Activated T-cell treated with anti-CD3 and anti-CD28 coated beads, Interleukin-2, amount 50 U/mL, for 4 hours (primary cell): Measurements from ENCODE around the gene PSPH. TPM values are rescaled to one million over a fixed set of nuclear protein-coding genes. Genes with fewer than 3 reads are reported as not detected.
"Not testable (repeated sequence)": the region's sequence is repeated elsewhere in the genome, so short reads cannot be mapped to it uniquely, and the experiment has no call there.

ENCODE experiments used
- ATAC-seq, 2 donors: fragments of 200-7000 bp; cut with Tn5 transposase; one replicate each; pipeline ENCODE4 v1.10.0; 2021
- DNase-seq: peaks from one replicate; pipeline ENCODE4 v3.0.0-alpha.2; 2020
- H3K27me3 Mint-ChIP-seq: one replicate; pipeline ENCODE4 v1.8.0; 2021; ENCODE audit warnings: low read depth, mixed read lengths
- H3K36me3 Mint-ChIP-seq: one replicate; pipeline ENCODE4 v1.8.0; 2022; ENCODE audit warnings: mixed read lengths; ENCODE audit not compliant: insufficient read depth
- H3K4me1 Mint-ChIP-seq: one replicate; pipeline ENCODE4 v1.8.0; 2021; ENCODE audit warnings: low read depth, mixed read lengths
- H3K4me3 Mint-ChIP-seq: one replicate; pipeline ENCODE4 v1.8.0; 2021; ENCODE audit warnings: mild to moderate bottlenecking, moderate library complexity, mixed read lengths
- H3K9me3 Mint-ChIP-seq: one replicate; pipeline ENCODE4 v1.8.0; 2021; ENCODE audit warnings: mixed read lengths
- total RNA-seq, 3 donors: library from RNA; stranded (reverse); gene quantifications; one replicate each; pipeline ENCODE4 v1.2.1, GENCODE V29; 2021

PSPH gene
- total RNA-seq = 10 to 100 TPM; 15.8 to 17.5 (median 15.9) TPM

DNA sequence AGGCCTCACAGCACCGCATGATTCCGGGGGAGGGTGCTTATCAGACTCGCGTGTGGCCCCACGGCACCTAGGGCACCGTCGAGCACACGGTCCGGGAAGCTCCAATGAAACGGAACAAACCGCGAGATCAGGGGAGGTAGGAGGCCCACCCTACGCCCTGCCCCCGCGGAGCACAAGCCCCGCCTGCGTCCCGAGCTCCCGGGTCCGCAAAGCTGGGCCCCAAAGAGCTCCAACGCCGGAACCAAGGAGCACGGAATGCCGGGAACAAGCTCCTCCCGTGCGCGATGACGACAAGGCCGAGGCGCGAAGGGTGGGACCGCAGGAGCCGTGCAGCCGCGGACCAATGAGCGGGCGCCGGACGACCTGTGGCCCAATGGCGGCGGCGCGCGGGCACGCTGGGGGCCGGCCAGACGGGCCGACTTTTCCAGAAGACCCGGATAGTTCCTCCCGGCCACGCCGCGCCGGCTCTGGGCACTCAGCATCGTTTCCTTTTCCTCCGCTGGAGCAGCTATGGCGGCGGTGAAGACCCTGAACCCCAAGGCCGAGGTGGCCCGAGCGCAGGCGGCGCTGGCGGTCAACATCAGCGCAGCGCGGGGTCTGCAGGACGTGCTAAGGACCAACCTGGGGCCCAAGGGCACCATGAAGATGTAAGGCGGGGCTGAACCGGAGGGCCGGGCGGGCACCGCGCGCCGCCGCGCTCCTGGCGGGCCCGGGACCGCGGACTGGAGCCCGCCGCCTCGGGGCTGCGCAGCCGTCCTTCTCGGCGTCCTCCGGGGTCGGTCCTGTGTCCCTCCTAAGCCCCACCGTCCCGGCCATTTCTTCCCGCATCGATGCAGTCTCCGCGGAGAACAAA lies at the start of gene PSPH, which contains the start of gene CCT6A:
TSS of gene PSPH (minus strand) at position 106 of the 853 bp plus-strand sequence. CDS start 30,232 bp downstream, outside the sequence.
TSS of gene CCT6A (plus strand) at position 427 of the 853 bp plus-strand sequence. CDS start at position 511, 84 bp downstream.
- ATAC-seq = peak; percentile 96
- peak; percentile 89 for DNase-seq
- H3K36me3 Mint-ChIP-seq = peaks cover 29% of the 10 kb centered on the region
- peak within 1 kb of the TSS; percentile 91 for H3K4me3 Mint-ChIP-seq
- H3K27me3 Mint-ChIP-seq = no peaks in the 10 kb centered on the region
- H3K9me3 Mint-ChIP-seq = no peaks in the 10 kb centered on the region
- peaks cover 34% of the 10 kb centered on the region for H3K4me1 Mint-ChIP-seq

DNA sequence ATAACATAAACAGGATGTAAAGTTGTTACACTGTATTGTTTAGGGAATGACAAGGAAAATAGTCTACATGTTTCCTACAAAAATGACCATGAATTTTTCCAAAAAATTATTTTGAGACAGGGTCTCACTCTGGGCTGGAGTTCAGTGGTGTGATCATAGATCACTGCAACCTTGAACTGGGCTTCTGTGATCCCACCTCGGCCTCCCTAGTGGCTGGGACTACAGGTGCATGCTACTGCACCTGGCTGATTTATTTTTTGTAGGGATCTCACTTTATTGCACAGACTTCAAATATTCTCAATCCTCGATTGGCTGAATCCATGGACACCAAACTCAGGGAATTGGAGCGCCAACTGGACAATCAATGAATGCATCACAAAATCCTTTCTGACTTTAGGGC lies 48.4 kb upstream of the PSPH start:
- ATAC-seq = no peak
- Mint-ChIP-seq H3K27me3 (no peaks in the 10 kb centered on the region), H3K4me3 (no peak overlapping the region), H3K36me3 (peaks cover 30% of the 10 kb centered on the region), H3K4me1 (peaks cover 8% of the 10 kb centered on the region), H3K9me3 (no peaks in the 10 kb centered on the region)
- DNase-seq = no peak

DNA sequence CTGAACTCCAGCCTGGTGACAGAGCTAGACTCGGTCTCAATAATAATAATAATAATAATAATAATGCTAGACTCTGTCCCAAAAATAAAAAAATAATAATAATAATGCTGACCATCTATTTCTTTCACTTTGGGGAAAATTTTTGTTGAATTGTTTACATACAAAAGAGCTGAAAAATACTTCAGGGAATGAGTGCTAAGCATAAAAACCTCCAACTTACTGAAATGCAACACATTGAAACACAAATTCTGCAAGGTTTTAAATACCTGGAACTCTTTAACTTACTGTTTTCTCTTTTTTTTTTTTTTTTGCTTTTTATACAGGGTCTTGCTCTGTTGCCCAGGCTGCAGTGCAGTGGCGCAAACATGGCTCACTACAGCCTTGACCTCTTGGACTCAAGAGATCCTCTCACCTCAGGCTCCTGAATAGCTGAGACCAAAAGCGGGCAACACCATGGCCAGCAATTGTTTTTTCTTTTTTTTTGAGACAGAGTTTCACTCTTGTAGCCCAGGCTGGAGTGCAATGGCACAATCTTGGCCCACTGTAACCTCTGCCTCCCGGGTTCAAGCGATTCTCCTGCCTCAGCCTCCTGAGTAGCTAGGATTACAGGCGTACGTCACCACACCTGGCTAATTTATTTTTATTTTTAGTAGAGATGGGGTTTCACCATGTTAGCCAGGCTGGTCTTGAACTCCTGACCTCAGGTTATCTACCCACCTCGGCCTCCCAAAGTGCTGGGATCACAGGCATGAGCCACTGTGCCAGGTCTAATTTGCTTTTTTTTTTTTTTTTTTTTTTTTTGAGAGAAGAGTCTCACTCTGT lies 47.2 kb upstream of the PSPH start:
- peaks cover 25% of the 10 kb centered on the region for H3K36me3 Mint-ChIP-seq
- not testable (repeated sequence) for H3K27me3 Mint-ChIP-seq, ATAC-seq, DNase-seq, H3K9me3 Mint-ChIP-seq, H3K4me3 Mint-ChIP-seq, H3K4me1 Mint-ChIP-seq

DNA sequence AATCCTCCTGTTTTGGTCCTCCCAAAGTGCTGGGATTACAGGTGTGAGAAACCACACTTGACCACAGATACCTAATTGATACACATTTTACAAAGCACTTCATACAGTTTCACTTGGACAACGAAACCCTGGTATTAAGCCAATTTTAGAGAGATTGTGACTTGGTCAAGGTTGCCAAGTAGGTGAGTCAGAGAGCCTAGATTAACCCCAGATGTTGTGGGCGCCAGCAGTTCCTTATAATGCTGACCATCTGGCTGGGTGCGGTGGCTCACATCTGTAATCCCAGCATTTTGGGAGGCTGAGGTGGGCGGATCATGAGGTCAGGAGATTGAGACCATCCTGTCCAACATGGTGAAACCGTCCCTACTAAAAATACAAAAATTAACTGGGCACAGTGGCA lies 46.5 kb upstream of the PSPH start:
- Mint-ChIP-seq H3K36me3 (peaks cover 22% of the 10 kb centered on the region), H3K9me3 (no peaks in the 10 kb centered on the region), H3K4me1 (no peaks in the 10 kb centered on the region), H3K4me3 (no peak overlapping the region), H3K27me3 (no peaks in the 10 kb centered on the region)
- DNase-seq (no peak), ATAC-seq (no peak)

DNA sequence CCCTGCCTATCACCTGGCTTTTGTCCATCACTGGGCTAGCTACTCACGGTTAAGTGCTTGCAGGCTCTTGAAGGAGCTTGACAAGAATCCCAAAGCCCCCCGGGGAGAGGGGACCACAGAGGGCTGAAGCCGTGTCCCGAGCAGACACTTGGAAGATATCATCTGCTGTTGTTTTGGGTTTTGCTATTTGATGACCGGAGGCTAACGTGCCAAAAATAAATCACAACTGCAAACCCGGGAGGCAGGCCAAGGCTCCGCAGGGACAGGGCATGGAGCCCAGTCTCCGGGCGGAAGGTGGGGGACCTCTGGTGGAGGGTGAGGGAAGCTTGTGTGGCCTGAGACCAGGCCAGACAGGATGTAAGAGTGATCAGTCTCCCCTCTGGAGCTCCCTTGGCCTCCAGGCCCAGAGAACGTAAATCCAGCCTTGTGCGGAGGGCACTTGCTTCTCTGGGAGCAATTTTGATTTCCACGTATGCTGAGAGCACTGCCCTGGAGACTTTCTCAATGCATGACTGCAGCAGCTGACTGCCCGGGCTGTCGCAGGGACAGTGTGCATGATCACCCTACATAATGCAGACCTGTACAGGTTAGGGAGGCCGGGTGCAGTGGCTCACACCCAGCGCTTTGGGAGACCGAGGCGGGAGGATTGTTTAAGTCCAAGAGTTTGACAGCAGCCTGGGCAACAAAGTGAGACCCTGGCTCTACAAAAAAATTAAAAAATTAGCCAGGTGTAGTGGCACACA lies 41.7 kb upstream of the PSPH start, which contains the start of gene PHKG1:
TSS of gene PHKG1 (minus strand) at position 164 of the 743 bp plus-strand sequence. CDS start 4,011 bp downstream, outside the sequence.
- H3K9me3 Mint-ChIP-seq = no peaks in the 10 kb centered on the region
- no peaks in the 10 kb centered on the region for H3K27me3 Mint-ChIP-seq
- no peak for DNase-seq
- H3K36me3 Mint-ChIP-seq = peaks cover 5% of the 10 kb centered on the region
- H3K4me3 Mint-ChIP-seq = no peak within 1 kb of the TSS
- ATAC-seq = no peak
- H3K4me1 Mint-ChIP-seq = no peaks in the 10 kb centered on the region

DNA sequence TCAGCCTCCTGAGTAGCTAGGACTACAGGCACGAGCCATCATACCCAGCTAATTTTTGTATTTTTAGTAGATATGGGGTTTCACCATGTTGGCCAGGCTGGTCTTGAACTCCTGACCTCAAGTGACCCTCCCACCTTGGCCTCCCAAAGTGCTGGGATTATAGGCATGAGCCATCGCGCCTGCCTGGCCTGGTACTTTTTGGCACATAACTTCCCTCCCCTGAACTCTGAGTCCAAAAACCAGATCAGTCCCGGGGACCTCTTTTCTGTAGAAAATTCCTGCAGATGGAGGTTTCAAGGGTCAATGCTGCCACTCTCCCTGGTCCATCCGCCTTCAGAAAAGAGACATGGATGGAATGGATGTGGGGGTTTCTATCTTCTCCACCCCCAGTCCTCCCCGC lies 41.1 kb upstream of the PSPH start:
- not testable (repeated sequence) for ATAC-seq, H3K4me1 Mint-ChIP-seq, H3K9me3 Mint-ChIP-seq, H3K27me3 Mint-ChIP-seq, H3K4me3 Mint-ChIP-seq, H3K36me3 Mint-ChIP-seq, DNase-seq

DNA sequence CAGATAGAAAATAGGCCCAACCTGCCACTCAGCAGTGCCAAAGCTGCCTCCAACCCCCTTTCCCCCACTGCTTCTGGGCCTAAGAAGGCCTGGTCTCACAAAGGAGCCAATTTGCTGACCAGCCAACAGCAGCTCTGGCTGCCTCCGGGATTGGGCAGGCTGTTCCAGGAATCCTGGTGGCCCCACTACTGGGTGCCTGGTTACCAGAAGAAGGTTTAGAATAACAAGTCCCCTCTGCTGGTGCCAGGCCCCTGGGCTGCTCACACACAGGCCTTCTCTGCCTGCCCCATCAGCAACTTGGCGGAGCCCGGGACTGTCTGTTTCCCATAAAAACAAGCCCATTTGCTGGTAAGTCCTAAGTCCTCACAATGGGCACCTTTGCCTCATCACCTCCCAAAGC lies 40.3 kb upstream of the PSPH start:
- no peaks in the 10 kb centered on the region for H3K27me3 Mint-ChIP-seq
- ATAC-seq (no peak), DNase-seq (no peak)
- H3K4me3 Mint-ChIP-seq = no peak overlapping the region
- no peaks in the 10 kb centered on the region for H3K4me1 Mint-ChIP-seq
- no peaks in the 10 kb centered on the region for H3K9me3 Mint-ChIP-seq
- H3K36me3 Mint-ChIP-seq = peaks cover 5% of the 10 kb centered on the region

DNA sequence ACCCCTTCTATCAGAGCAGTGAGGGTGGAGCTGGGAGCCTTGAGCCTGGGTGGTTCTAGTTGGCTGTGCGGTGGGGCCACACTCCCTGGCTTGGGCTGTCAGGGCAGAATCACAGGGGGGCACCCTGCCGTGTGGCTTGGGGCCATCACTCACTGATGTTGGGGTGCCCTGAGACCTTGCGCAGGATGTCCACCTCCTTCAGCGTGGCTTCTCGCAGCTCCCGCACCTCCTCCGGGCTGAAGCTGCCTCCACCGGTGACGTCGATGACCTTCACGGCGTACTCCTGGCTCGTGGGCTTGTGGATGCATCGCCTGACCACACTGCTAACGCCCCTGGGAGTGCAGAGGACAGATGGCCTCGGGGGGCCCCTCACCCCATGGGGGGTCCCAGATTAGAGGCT lies 36.2 kb upstream of the PSPH start:
- Mint-ChIP-seq H3K4me1 (no peaks in the 10 kb centered on the region), H3K4me3 (no peak overlapping the region), H3K9me3 (no peaks in the 10 kb centered on the region), H3K27me3 (no peaks in the 10 kb centered on the region), H3K36me3 (peaks cover 4% of the 10 kb centered on the region)
- ATAC-seq (no peak), DNase-seq (no peak)

DNA sequence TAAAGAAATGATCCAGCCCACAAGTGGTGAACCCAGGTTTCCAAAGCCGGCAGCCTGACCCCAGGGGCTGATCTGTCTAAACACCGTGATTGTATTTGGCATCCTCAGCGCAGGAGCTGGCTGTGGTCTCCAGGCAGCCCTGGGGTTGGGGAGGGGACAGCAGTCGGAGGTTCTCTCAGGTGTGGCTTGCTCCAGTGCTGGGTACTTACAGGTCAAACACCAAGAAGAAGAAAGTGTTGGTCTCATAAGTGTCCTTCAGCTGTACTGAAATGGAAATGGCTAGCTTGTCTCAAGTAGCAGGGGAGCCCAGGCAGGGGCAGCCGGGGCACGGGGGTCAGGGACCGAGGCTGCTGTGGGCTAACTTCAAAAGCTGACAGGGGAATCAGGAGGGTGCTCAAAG lies 35.5 kb upstream of the PSPH start:
- ATAC-seq = no peak
- Mint-ChIP-seq H3K36me3 (peaks cover 7% of the 10 kb centered on the region), H3K4me3 (no peak overlapping the region), H3K9me3 (no peaks in the 10 kb centered on the region), H3K4me1 (no peaks in the 10 kb centered on the region), H3K27me3 (no peaks in the 10 kb centered on the region)
- no peak for DNase-seq

DNA sequence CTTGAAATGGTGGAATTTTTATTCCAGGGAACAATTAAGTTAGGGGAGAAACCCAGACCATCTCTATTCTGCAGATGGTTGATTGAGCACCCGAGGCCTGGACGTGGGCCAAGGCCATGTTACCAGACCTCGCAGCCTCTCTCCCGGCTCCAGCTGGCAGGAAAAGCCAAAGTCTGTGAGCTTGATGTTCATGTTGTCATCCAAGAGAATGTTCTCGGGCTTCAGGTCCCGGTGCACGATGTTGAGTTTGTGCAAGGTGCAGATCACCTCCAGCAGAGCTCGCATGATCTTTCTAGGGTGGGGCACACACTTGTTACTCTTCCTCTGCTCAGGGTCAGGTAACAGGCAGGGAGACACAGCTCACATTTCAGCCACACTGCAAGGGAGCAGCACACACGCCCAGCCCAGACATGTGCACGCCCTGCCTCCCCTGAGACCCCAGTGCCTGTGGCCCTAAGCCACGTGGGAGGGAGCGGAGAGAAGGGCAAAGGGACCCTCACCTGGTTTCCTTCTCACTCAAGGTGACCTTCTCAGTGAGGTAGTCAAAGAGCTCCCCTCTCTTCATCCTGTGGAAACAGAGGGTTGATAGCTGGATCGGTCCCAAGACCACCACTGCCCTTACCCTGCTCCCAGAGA lies 32.0 kb upstream of the PSPH start:
- H3K36me3 Mint-ChIP-seq = peaks cover 9% of the 10 kb centered on the region
- H3K27me3 Mint-ChIP-seq = no peaks in the 10 kb centered on the region
- no peak for ATAC-seq
- no peak for DNase-seq
- no peak overlapping the region for H3K4me3 Mint-ChIP-seq
- no peaks in the 10 kb centered on the region for H3K4me1 Mint-ChIP-seq
- no peaks in the 10 kb centered on the region for H3K9me3 Mint-ChIP-seq

DNA sequence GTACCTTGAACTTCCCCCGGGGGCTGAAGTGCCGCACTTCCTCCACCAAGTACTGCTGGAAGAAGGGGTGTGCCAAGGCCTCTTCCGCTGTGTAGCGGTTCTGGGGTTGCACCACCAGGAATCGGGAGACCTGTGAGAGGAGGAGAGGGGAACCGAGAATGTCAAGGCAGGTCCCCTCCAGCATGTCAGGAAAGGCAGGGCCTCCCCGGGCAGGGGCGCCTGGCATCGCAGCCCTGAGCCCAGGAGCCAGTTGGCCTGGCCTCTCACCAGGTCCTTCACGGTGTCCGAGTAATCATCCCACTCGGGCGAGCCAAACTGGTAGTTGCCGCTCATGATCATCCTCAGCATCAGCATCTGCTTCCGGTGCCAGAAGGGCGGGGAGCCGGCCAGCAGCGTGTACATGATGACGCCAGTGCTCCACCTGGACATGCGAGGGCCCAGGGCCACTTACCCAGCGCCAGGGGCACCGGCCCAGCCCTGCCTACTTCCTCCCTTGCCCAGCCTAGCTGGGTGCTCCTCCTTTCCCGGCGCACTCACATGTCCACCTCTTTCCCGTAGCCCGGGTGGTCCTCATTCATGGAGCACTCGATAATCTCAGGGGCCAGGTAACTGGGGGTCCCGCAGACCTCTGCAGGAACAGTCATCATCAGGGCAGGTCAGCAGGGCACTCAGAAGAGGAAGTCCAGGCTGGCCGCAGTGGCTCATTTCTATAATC lies 30.5 kb upstream of the PSPH start:
- Mint-ChIP-seq H3K9me3 (no peaks in the 10 kb centered on the region), H3K36me3 (peaks cover 9% of the 10 kb centered on the region), H3K4me1 (no peaks in the 10 kb centered on the region), H3K4me3 (no peak overlapping the region), H3K27me3 (no peaks in the 10 kb centered on the region)
- no peak for ATAC-seq
- no peak for DNase-seq

DNA sequence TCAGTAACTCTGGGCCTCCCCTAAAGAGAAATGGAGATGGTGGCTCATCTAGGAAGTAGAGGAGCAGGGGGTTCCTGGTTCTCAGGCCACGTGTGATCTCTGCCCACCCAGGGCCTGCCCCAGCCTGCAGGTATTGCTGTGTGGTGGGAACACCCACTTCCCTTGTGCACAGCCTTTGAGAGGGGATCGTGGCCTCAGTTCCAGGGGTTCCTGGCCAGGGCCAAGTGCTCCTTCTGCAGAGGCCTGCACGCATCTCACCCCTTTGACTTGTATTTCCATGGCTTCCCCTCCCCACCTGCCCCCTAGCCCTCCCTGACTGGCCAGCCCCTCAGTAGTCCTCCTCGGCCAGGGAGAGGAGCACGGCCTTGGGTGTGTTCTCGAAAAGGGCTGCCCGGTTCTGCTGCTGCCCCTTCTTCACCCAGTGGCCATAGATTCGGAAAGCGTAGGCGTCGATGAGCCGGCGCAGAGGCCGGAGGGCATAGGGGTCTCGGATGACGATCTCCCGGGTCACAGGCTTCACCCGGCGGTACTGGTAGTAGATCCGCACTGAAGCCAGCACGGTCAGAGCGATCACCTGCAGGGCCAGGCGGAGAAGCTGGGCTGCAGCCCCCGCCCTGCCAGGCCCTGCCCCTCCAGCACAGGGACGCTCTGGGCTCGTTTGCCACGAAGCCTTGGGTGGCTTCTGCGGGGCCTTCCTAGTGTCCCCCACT lies 29.6 kb upstream of the PSPH start:
- not testable (repeated sequence) for H3K27me3 Mint-ChIP-seq

More for the DNA sequence above, 29.6 kb upstream of the PSPH start:
- DNase-seq, H3K4me1 Mint-ChIP-seq, H3K9me3 Mint-ChIP-seq, H3K36me3 Mint-ChIP-seq, ATAC-seq, H3K4me3 Mint-ChIP-seq: not testable (repeated sequence)
